ENCODE results near the gene FUT7. TPM values are rescaled to one million over a fixed set of nuclear protein-coding genes. Genes with fewer than 3 reads are reported as not detected.

The FUT7 gene
- total RNA-seq, 1 donor from 2014 or later = 0.20 TPM

- H3K4me1 Mint-ChIP-seq (ENCODE audit: low read depth, unreplicated experiment) = peaks cover 2% of the 10 kb centered on the region
- TF ChIP-seq, protein P1, sequence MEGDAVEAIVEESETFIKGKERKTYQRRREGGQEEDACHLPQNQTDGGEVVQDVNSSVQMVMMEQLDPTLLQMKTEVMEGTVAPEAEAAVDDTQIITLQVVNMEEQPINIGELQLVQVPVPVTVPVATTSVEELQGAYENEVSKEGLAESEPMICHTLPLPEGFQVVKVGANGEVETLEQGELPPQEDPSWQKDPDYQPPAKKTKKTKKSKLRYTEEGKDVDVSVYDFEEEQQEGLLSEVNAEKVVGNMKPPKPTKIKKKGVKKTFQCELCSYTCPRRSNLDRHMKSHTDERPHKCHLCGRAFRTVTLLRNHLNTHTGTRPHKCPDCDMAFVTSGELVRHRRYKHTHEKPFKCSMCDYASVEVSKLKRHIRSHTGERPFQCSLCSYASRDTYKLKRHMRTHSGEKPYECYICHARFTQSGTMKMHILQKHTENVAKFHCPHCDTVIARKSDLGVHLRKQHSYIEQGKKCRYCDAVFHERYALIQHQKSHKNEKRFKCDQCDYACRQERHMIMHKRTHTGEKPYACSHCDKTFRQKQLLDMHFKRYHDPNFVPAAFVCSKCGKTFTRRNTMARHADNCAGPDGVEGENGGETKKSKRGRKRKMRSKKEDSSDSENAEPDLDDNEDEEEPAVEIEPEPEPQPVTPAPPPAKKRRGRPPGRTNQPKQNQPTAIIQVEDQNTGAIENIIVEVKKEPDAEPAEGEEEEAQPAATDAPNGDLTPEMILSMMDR (IDR thresholded peaks at IDR 0.05; ENCODE audit: partially characterized antibody, unreplicated experiment) = no peak
- DNase-seq = no peak
- H3K36me3 Mint-ChIP-seq (ENCODE audit: unreplicated experiment) = no peaks in the 10 kb centered on the region
- H3K9me3 Mint-ChIP-seq (ENCODE audit: unreplicated experiment) = peaks cover 3% of the 10 kb centered on the region
- H3K27me3 Mint-ChIP-seq (ENCODE audit: unreplicated experiment) = peaks cover 12% of the 10 kb centered on the region
- no peak overlapping the region for H3K4me3 Mint-ChIP-seq (ENCODE audit: unreplicated experiment)
- no peak overlapping the region for H3K27ac Mint-ChIP-seq (ENCODE audit: unreplicated experiment)
These were observed 1.1 kb downstream of the FUT7 start for GRCh38 chr9:137030538-137031527.

DNA sequence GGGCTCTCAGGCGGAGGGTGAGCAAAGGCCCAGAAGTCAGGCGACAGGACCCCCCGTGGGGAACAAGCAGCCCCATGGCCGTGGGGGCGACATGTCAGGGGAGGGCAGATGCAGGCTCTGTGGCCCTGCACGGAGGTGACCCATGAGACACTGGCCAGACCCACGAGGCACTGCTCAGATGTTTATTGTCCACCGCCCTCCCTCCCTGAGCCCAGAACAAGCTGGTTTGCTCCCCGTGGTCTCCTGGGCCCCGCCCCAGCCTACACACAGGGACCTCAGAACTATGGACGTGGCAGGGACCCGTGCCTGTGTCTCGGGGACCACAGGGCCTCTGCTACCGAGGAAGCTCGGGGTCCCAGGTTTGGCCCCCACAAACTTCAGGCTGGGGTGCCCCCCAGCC is 1.9 kb downstream of the FUT7 start:
- H3K27ac Mint-ChIP-seq (ENCODE audit: unreplicated experiment) = no peak overlapping the region
- peaks cover 2% of the 10 kb centered on the region for H3K4me1 Mint-ChIP-seq (ENCODE audit: low read depth, unreplicated experiment)
- peaks cover 3% of the 10 kb centered on the region for H3K9me3 Mint-ChIP-seq (ENCODE audit: unreplicated experiment)
- no peak for DNase-seq
- no peak overlapping the region for H3K4me3 Mint-ChIP-seq (ENCODE audit: unreplicated experiment)
- H3K36me3 Mint-ChIP-seq (ENCODE audit: unreplicated experiment) = no peaks in the 10 kb centered on the region
- peaks cover 12% of the 10 kb centered on the region for H3K27me3 Mint-ChIP-seq (ENCODE audit: unreplicated experiment)
- TF ChIP-seq, protein P1 (IDR thresholded peaks at IDR 0.05; ENCODE audit: partially characterized antibody, unreplicated experiment) = no peak

DNA sequence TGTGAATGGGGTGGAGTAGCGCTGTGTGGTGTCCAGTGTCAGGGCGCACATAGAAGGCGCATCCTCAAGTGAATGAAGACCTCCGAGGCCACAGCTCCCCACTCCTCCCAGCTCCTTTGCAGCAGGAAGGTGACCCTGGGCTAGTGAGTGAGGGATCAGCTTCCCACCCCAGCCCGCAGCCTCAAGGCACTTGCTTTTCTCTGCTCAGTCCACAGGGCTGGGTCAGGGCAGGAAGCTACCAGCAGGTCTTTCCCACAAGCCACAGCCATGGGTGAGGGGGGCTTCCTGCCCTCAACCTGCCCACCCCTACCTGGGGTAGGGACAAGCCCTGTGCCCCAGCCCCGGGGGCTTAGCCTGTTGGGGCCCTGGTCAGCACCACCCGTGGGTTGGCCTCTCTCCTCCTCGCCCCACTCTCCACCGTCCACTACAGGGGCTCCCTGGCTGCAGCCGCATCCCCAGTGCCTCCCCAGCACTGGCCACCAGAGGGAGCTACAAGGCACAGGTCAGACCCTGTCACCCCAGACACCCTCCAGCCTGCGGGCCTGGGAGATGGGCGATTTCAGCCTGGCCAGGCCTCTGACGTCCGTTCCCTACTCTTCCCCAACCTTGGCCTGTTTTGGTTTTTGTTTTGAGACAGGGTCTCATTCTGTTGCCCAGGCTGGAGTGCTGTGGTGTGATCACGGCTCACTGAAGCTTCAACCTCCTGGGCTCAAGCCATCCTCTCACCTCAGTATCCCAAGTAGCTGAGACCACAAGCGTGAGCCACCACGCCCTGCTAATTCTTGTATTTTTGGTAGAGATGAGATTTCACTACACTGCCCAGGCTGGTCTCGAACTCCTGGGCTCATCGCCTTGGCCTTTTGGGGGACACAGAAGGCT is 2.6 kb downstream of the FUT7 start:
- DNase-seq = peak; percentile 94
- H3K4me3 Mint-ChIP-seq (ENCODE audit: unreplicated experiment) = peak overlapping the region; percentile 63
- H3K27ac Mint-ChIP-seq (ENCODE audit: unreplicated experiment) = no peak overlapping the region
- H3K4me1 Mint-ChIP-seq (ENCODE audit: low read depth, unreplicated experiment) = peaks cover 2% of the 10 kb centered on the region
- TF ChIP-seq, protein P1 (IDR thresholded peaks at IDR 0.05; ENCODE audit: partially characterized antibody, unreplicated experiment) = peak; percentile 85
- peaks cover 12% of the 10 kb centered on the region for H3K27me3 Mint-ChIP-seq (ENCODE audit: unreplicated experiment)
- no peaks in the 10 kb centered on the region for H3K36me3 Mint-ChIP-seq (ENCODE audit: unreplicated experiment)
- peaks cover 3% of the 10 kb centered on the region for H3K9me3 Mint-ChIP-seq (ENCODE audit: unreplicated experiment)

GRCh38 chr9:137028263-137029057 is 3.4 kb downstream of the FUT7 start:
- H3K4me3 Mint-ChIP-seq (ENCODE audit: unreplicated experiment) = peak overlapping the region; percentile 42
- DNase-seq = peak; percentile 76
- TF ChIP-seq, protein P1 (IDR thresholded peaks at IDR 0.05; ENCODE audit: partially characterized antibody, unreplicated experiment) = no peak
- H3K36me3 Mint-ChIP-seq (ENCODE audit: unreplicated experiment) = no peaks in the 10 kb centered on the region
- H3K27me3 Mint-ChIP-seq (ENCODE audit: unreplicated experiment) = peaks cover 14% of the 10 kb centered on the region
- H3K4me1 Mint-ChIP-seq (ENCODE audit: low read depth, unreplicated experiment) = peaks cover 3% of the 10 kb centered on the region
- peaks cover 3% of the 10 kb centered on the region for H3K9me3 Mint-ChIP-seq (ENCODE audit: unreplicated experiment)
- H3K27ac Mint-ChIP-seq (ENCODE audit: unreplicated experiment) = no peak overlapping the region
